Right kidney (tissue), 1 donor: ENCODE data around the gene PRIMA1.

Source experiments
- DNase-seq: peaks from one replicate; pipeline ENCODE4 v3.0.0-alpha.2; 2016

PRIMA1 gene

GRCh38 chr14:93731753-93732152 lies 56.5 kb downstream of the PRIMA1 start:
- no peak for DNase-seq

DNA sequence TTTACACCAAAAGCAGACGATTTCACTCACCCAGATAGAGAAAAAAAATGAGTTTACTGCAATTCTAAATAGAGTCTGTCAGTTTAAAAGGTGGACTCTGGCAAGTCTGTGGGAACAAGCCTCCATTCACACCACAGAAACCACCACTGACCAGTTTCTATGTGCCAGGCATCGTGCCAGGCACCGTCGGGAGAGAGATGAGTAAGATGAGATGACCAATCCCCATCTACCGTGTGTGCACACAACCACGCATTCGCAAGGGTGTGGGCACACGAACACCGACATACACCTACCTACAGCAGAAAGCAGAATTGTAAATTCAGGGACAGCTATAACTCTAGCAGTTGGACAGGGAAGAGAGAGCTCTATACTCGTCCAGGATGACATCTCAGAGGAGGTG lies 58.3 kb downstream of the PRIMA1 start:
- DNase-seq: no peak

DNA sequence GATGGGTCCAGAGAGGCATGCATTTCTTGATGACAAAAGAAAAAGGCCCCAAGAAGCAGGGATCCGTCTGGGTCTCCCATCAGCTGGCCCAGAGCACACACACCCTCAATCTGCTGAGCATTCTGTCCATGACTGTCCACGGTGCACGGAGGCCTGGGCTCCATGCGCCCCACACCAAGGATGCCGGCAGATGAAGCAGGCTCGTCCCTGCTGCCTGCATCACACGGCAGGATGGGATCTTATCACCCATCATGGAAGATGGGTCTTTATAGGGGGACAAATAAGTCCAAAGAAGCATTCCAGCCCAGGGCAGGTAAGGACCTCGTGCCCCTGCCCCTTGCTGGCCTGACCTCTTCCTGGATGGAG lies 59.7 kb downstream of the PRIMA1 start:
- no peak for DNase-seq

DNA sequence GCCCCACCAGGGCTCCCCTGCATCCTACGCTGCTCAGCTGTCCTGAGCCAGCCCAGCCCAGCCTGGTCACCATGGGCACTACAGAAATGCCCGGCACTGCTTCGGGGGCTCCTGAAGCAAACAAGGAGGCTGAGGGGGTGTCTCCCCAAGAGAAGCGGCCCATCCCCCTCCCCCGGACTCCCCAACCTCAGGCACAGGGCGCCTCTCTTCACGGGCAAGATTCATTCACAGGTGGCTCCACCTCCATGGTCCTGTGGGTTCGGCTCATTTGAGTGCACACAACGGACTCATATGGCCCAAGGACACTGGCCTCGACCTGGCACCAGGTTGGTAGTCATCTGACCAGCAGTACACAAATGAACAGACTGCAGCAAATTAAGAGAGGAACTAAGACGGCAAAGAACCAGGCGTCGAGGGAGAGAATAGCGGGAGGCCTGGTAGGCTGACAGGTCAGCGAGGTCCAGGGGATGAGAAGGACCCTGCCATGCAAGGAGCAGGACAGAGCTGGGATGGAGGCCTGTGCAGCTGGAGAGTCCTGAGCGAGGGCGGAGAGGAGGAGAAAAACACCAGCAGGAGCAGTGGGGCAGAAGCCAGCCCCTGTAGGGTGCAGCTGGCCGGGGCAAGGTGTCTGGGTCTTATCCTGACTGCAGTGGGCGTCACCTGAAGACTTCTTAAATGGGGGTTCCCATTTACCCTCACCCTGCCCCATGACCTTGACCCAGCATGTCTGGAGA lies 60.2 kb downstream of the PRIMA1 start:
- DNase-seq: no peak

DNA sequence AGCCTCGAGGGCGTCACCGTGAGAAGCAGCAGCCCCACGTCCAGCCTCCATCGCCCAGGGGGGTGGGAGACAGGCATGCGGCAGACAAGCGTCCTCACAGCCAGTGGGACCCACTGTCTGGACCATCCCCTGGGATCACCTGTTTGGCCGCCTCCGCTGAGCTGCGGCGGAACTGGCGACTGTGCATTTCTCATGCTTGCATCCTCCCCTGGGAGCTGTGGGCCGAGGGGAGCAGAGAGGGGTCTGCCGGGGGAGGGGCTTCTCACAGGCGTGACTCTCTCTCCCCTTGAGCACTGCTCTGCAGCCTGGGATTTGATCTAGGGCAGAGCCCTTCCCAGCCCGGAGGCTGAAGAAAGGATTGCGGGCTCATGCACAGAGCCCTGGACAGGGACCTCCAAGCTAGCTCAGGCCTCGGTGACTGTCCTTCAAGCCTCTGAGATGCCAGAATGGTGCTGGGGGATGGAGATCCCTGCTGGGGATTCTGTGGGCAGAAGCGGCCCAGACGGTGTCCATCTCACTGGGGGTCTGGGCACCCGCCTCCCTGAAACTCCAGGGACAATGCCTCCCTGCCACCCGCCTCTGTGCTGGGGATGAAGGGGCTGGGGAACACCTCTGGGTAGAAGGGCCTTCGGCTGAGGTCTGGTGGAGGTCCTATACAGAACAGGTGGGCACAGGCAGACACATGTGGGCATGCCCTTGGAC lies 61.1 kb downstream of the PRIMA1 start:
- no peak for DNase-seq

- DNase-seq: no peak
These were observed 62.3 kb downstream of the PRIMA1 start for GRCh38 chr14:93725993-93726392.

- no peak for DNase-seq
These were observed 63.2 kb downstream of the PRIMA1 start for GRCh38 chr14:93725002-93725582.

- DNase-seq: no peak
These were observed 65.3 kb downstream of the PRIMA1 start for GRCh38 chr14:93723001-93723400.

DNA sequence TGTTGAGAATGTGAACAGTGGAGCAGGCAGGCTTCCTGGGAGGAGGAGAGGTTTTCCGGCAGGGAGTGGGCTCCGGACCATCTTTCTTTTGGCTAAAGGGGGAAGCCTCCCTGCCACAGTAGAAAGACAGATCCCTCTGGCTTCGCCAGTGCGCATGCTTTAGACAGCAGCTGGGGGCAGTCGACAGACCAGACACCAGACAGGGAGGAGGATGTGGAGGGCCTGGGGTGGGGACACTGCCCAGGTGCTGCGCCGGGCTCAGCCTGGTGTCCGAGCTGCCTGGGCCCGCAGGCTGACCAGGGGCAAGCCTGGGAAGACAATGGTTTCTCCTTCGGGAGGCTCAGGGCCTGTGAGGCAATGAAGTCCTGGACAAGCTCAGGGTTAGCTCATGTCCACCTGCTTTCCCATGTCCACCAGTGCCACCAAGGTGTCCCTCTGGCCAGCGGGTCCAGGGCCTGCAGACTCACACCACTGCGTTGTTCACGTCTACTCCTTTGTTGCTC lies 67.3 kb downstream of the PRIMA1 start:
- DNase-seq: no peak

DNA sequence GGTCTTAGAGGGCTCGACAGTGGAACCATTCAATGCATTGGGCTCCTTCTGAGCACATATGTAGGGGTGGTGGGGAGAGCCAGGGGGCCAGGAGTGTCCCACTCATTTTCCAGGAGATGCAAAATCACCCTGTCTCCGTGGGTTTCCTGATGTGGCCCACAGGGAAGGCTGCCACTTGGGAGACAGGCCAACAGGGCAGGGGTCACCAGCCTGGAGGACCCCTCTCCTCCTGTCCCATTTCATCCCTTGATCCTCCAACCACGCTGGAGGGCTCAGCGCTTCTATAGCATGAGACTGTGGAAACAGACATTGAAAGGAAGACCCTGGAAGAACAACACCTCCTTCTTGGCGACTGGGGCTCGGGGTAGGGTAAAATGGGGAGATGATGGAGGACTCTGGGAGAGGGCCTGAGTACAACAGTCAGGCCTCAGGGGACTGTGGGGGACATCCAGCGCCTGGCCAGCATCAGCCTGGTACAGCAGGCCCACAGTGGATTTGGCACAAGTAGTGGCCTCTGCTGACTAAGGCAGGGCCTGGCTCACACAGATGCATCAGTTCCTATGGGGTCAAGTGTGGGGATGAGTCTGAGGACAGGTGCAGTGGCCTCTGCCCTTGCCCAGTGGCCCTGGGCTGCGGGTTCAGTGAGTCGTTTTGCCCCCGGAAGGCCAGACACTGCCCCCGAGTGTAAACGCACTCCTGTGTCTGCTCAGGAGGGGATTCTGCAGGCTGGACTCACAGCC lies 68.0 kb downstream of the PRIMA1 start:
- DNase-seq: no peak

- no peak for DNase-seq
These were observed 69.0 kb downstream of the PRIMA1 start for GRCh38 chr14:93719256-93719655.

- no peak for DNase-seq
These were observed 70.5 kb downstream of the PRIMA1 start for GRCh38 chr14:93717668-93718320.

DNA sequence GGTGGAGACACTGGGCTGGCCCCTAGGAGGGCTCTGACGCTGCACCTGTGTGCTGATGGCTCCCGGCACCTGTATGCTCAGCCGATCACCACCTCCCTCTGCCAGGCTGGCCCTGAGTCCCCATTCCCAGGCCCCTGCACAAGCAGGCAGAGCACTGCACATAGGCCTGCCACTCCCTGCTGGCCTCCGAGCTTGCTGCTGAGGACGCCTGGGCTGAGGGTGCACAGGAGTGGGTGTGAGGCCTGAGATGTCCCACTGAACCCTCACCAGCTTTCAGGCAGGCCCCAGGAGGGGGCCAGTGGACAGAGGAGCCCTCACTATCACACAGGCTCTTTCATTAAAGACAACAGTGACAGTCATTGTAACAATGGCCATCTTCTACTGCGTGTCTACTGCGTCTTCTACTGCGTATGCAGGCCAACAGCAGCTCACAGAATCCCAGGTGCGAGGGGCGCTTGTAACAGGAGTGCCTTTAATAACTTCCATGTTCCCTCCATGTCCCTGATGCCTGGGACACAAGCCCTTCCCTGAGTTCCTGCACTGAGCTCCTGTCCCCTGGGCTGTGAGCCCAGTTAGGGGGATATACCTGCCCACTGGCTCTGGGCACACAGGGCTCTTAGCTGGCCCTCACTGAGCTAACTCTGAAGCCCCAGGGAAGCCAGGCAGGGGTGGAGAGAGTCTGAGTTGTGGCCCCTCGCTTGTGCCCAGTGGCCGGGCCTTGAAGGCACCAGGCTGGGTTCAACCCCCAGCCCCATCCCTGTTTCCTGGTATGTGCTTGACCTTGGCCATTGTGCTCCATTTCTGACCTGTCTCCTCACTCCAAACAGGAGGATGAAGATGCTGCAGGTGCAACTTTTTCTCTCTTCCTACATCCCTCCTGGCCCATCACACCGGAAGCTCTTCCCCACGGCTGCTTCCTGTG lies 71.3 kb downstream of the PRIMA1 start:
- DNase-seq: no peak

DNA sequence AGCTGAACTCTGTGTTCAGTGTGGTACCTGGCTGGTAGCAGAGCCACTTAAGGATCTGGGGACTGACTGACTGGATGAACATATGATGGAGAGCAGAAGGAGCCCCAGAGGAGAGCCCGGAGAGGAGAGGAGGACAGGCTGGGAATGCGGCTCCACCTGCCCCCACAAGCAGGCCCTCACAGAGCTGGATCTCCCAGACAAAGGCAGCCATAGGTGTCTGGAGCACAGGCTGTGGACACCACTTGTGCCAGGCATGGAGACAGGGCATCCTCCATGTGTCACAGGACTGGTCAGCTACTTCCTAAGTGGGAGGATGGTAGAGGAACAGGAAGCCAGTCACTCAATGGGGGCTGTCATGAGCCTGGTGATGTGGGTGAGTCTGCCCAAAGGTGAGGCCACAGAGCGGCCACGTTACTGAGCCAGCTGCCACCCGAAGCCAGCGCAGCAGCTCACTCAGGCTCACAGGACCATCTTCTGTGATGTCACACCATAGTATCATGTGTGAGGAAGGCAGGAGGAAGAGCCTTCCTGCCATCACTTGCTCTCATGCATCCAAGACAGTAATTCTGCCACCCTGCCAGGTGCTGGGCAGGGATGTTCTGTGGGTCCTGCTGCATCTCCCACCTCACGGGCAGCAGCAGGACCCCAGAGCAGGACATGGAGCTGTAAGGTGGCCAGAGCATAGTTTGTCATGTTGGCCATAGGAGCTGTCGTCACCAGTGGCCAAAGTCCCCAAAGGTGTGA lies 72.1 kb downstream of the PRIMA1 start:
- no peak for DNase-seq

DNA sequence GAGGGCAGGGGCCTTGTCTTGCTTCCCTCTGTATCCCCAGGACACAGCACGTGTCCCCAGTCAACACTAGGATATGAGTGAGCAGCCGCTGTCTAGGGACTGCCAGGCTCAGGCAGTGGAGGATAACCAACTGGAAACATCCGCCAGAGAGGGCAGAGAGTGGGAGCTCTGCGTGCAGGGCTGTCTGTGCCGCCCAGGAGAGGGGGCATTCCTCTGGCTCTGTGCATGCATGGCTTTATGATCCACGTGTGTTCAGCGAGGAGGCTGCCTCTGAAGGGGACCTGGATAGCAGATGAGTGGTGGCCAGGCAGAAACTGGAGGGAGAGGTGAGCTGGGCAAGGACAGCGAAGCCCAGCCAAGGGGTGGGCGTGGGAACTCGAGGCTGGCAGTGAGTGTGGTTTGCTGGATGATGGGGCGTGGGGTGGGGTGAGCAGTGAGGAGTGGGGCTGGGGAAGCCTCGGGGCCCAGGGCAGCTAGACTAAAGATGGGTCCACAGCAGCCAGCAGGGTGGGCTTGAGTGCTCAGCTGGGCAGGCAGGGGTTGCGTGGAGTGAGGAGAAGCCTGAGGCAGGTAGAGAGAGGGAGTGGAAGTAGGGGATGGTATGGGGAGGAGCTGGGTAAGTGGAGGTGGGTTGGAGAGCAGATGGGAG lies 72.9 kb downstream of the PRIMA1 start:
- DNase-seq: no peak

DNA sequence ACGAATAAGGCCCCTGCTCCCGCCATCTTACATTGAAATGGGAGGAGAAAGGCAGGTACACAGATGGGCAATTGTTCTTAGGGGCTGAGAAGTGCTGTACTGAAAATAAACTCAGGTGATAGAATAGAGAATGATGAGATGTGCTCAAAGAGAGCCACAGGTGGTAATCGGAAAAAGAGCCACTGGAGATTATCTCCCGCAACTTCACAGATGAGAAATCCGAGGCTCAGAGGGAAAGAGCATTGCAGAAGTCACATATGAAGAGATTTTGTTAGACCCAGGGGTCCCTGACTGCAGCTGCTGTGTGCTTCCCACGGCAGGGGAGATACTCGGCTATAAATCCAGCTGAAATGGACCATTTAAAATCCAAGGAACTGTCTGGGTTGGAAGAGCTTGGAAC lies 73.7 kb downstream of the PRIMA1 start:
- no peak for DNase-seq

- no peak for DNase-seq
These were observed 74.4 kb downstream of the PRIMA1 start for GRCh38 chr14:93713726-93714405.

- no peak for DNase-seq
These were observed 75.2 kb downstream of the PRIMA1 start for GRCh38 chr14:93712838-93713724.
